ENCODE results near the gene NCBP2.

NCBP2 gene

GRCh38 chr3:196968233-196969133, 26.2 kb upstream of the NCBP2 start, which contains the start of gene PIGZ:
Gene PIGZ, minus strand, starts transcription at chr3:196968833. Its CDS starts 16,802 bp downstream, at chr3:196952031.
- no peak for DNase-seq (ENCODE audit: low read depth, low spot score)
- no peak for TF ChIP-seq CTCF (IDR thresholded peaks at IDR 0.05; ENCODE audit: low read depth, low read length)
- in situ Hi-C loops (cut with HindIII; ENCODE audit: low sequenced_read_pairs), result no loop called here
- H3K4me3 ChIP-seq (ENCODE audit: low read depth, low read length), result peak within 1 kb of the TSS; percentile 47

GRCh38 chr3:196967412-196968232, 25.3 kb upstream of the NCBP2 start:
- no peak for TF ChIP-seq CTCF (IDR thresholded peaks at IDR 0.05; ENCODE audit: low read depth, low read length)
- in situ Hi-C loops (cut with HindIII; ENCODE audit: low sequenced_read_pairs), result no loop called here

GRCh38 chr3:196966526-196967401, 24.4 kb upstream of the NCBP2 start:
- TF ChIP-seq CTCF (IDR thresholded peaks at IDR 0.05; ENCODE audit: low read depth, low read length), result no peak
- H3K4me3 ChIP-seq (ENCODE audit: low read depth, low read length), result no peak overlapping the region
- no peak for DNase-seq (ENCODE audit: low read depth, low spot score)
- in situ Hi-C loops (cut with HindIII; ENCODE audit: low sequenced_read_pairs), result no loop called here

More at GRCh38 chr3:196967412-196968232, 25.3 kb upstream of the NCBP2 start:
- no peak overlapping the region for H3K4me3 ChIP-seq (ENCODE audit: low read depth, low read length)
- no peak for DNase-seq (ENCODE audit: low read depth, low spot score)

GRCh38 chr3:196965804-196966173, 23.5 kb upstream of the NCBP2 start:
- TF ChIP-seq CTCF (IDR thresholded peaks at IDR 0.05; ENCODE audit: low read depth, low read length), result no peak
- DNase-seq (ENCODE audit: low read depth, low spot score), result no peak

GRCh38 chr3:196965112-196965803, 22.9 kb upstream of the NCBP2 start:
- no peak for TF ChIP-seq CTCF (IDR thresholded peaks at IDR 0.05; ENCODE audit: low read depth, low read length)
- H3K4me3 ChIP-seq (ENCODE audit: low read depth, low read length), result no peak overlapping the region
- in situ Hi-C loops (cut with HindIII; ENCODE audit: low sequenced_read_pairs), result no loop called here
- no peak for DNase-seq (ENCODE audit: low read depth, low spot score)

More at GRCh38 chr3:196965804-196966173, 23.5 kb upstream of the NCBP2 start:
- H3K4me3 ChIP-seq (ENCODE audit: low read depth, low read length), result no peak overlapping the region
- in situ Hi-C loops (cut with HindIII; ENCODE audit: low sequenced_read_pairs), result no loop called here
